Mucosa of rectum (tissue), 2 donors: Measurements from ENCODE around the gene ZMYND11.

ENCODE experiments used
- H3K27ac ChIP-seq, 2 donors: one replicate each; pipeline ENCODE4 v1.7.0; 2013; ENCODE audit warnings: inconsistent platforms in 2 of 2, low read depth in 2 of 2, low read length in 2 of 2
- H3K27me3 ChIP-seq, 2 donors: one replicate each; pipeline ENCODE4 v1.7.0; 2013; ENCODE audit warnings: low read length in 2 of 2; ENCODE audit not compliant: control insufficient read depth in 2 of 2, insufficient read depth in 2 of 2
- H3K36me3 ChIP-seq, 2 donors: one replicate each; pipeline ENCODE4 v1.7.0; 2013; ENCODE audit warnings: low read length in 2 of 2; ENCODE audit not compliant: control insufficient read depth in 2 of 2, insufficient read depth in 2 of 2
- H3K4me1 ChIP-seq, 2 donors: one replicate each; pipeline ENCODE4 v1.7.0; 2013; ENCODE audit warnings: low read length in 2 of 2, mild to moderate bottlenecking in 1 of 2; ENCODE audit not compliant: control insufficient read depth in 2 of 2, insufficient read depth in 2 of 2
- H3K4me3 ChIP-seq, 2 donors: one replicate each; pipeline ENCODE4 v1.7.0; 2013; ENCODE audit warnings: low read length in 2 of 2
- H3K9ac ChIP-seq, 2 donors: one replicate each; pipeline ENCODE4 v1.7.0; 2013; ENCODE audit warnings: low read length in 2 of 2, low read depth in 1 of 2, mild to moderate bottlenecking in 1 of 2
- H3K9me3 ChIP-seq, 2 donors: one replicate each; pipeline ENCODE4 v1.7.0; 2013; ENCODE audit warnings: low read length in 2 of 2; ENCODE audit not compliant: control insufficient read depth in 2 of 2
- donor health status: healthy.
- donor health status: Normal muscosa, but diverticular disease.

The ZMYND11 gene

GRCh38 chr10:275680-276079, 140.4 kb downstream of the ZMYND11 start:
- peaks cover 7 to 16% of the 10 kb centered on the region in 2 donors for H3K36me3 ChIP-seq
- H3K4me1 ChIP-seq: no peaks in the 10 kb centered on the region
- H3K9ac ChIP-seq: no peak overlapping the region
- no peaks in the 10 kb centered on the region for H3K27me3 ChIP-seq
- no peaks in the 10 kb centered on the region for H3K9me3 ChIP-seq
- no peak overlapping the region for H3K4me3 ChIP-seq
- H3K27ac ChIP-seq: no peak overlapping the region

GRCh38 chr10:277963-278362, 142.7 kb downstream of the ZMYND11 start:
- H3K27me3 ChIP-seq: no peaks in the 10 kb centered on the region
- H3K36me3 ChIP-seq: peaks cover 7 to 28% of the 10 kb centered on the region in 2 donors
- H3K4me1 ChIP-seq: no peaks in the 10 kb centered on the region
- no peak overlapping the region for H3K4me3 ChIP-seq
- no peak overlapping the region for H3K27ac ChIP-seq
- H3K9ac ChIP-seq: no peak overlapping the region
- no peaks in the 10 kb centered on the region for H3K9me3 ChIP-seq

GRCh38 chr10:278707-279106, 143.5 kb downstream of the ZMYND11 start:
- H3K9ac ChIP-seq: no peak overlapping the region
- no peaks in the 10 kb centered on the region for H3K9me3 ChIP-seq
- no peaks in the 10 kb centered on the region for H3K4me1 ChIP-seq
- H3K27ac ChIP-seq: no peak overlapping the region
- no peak overlapping the region for H3K4me3 ChIP-seq
- H3K27me3 ChIP-seq: no peaks in the 10 kb centered on the region
- peaks cover 7 to 29% of the 10 kb centered on the region in 2 donors for H3K36me3 ChIP-seq

GRCh38 chr10:279232-279631, 144.0 kb downstream of the ZMYND11 start:
- Histone ChIP-seq H3K9ac (no peak overlapping the region), H3K9me3 (no peaks in the 10 kb centered on the region), H3K4me3 (no peak overlapping the region), H3K36me3 (peaks cover 7 to 29% of the 10 kb centered on the region in 2 donors), H3K4me1 (no peaks in the 10 kb centered on the region), H3K27me3 (no peaks in the 10 kb centered on the region), H3K27ac (no peak overlapping the region)

- Histone ChIP-seq H3K4me3 (no peak overlapping the region), H3K4me1 (no peaks in the 10 kb centered on the region), H3K9ac (no peak overlapping the region), H3K27me3 (no peaks in the 10 kb centered on the region), H3K27ac (no peak overlapping the region), H3K9me3 (no peaks in the 10 kb centered on the region), H3K36me3 (peaks cover 7 to 29% of the 10 kb centered on the region in 2 donors)
These were observed 144.4 kb downstream of the ZMYND11 start for GRCh38 chr10:279655-280054.

- no peak overlapping the region for H3K27ac ChIP-seq
- no peak overlapping the region for H3K9ac ChIP-seq
- H3K36me3 ChIP-seq: peaks cover 1 to 25% of the 10 kb centered on the region in 2 donors
- H3K27me3 ChIP-seq: no peaks in the 10 kb centered on the region
- no peaks in the 10 kb centered on the region for H3K4me1 ChIP-seq
- no peaks in the 10 kb centered on the region for H3K9me3 ChIP-seq
- H3K4me3 ChIP-seq: no peak overlapping the region
These were observed 147.3 kb downstream of the ZMYND11 start for GRCh38 chr10:282294-283139.

- H3K36me3 ChIP-seq: peaks cover 0 to 19% of the 10 kb centered on the region in 2 donors
These were observed 147.9 kb downstream of the ZMYND11 start for GRCh38 chr10:283140-283479.

GRCh38 chr10:283916-284356, 148.7 kb downstream of the ZMYND11 start:
- peaks cover 0 to 23% of the 10 kb centered on the region in 2 donors for H3K36me3 ChIP-seq
- H3K27ac ChIP-seq: no peak overlapping the region
- no peaks in the 10 kb centered on the region for H3K27me3 ChIP-seq

More at GRCh38 chr10:283140-283479, 147.9 kb downstream of the ZMYND11 start:
- Histone ChIP-seq H3K4me3 (no peak overlapping the region), H3K4me1 (no peaks in the 10 kb centered on the region), H3K27ac (no peak overlapping the region), H3K9ac (no peak overlapping the region), H3K9me3 (no peaks in the 10 kb centered on the region), H3K27me3 (no peaks in the 10 kb centered on the region)

GRCh38 chr10:285216-285615, 150.0 kb downstream of the ZMYND11 start:
- H3K4me1 ChIP-seq: no peaks in the 10 kb centered on the region
- no peaks in the 10 kb centered on the region for H3K27me3 ChIP-seq
- no peaks in the 10 kb centered on the region for H3K9me3 ChIP-seq
- H3K4me3 ChIP-seq: no peak overlapping the region
- H3K36me3 ChIP-seq: peaks cover 0 to 20% of the 10 kb centered on the region in 2 donors
- no peak overlapping the region for H3K9ac ChIP-seq
- no peak overlapping the region for H3K27ac ChIP-seq

More at GRCh38 chr10:283916-284356, 148.7 kb downstream of the ZMYND11 start:
- Histone ChIP-seq H3K9ac (no peak overlapping the region), H3K4me1 (no peaks in the 10 kb centered on the region), H3K9me3 (no peaks in the 10 kb centered on the region), H3K4me3 (no peak overlapping the region)

- H3K27ac ChIP-seq: no peak overlapping the region
- no peaks in the 10 kb centered on the region for H3K27me3 ChIP-seq
- H3K9ac ChIP-seq: no peak overlapping the region
- peaks cover 0 to 13% of the 10 kb centered on the region in 2 donors for H3K36me3 ChIP-seq
- no peak overlapping the region for H3K4me3 ChIP-seq
- H3K9me3 ChIP-seq: no peaks in the 10 kb centered on the region
- H3K4me1 ChIP-seq: no peaks in the 10 kb centered on the region
These were observed 151.9 kb downstream of the ZMYND11 start for GRCh38 chr10:287026-287709.
